ENCODE measurements around the gene PIGU.

PIGU gene

DNA sequence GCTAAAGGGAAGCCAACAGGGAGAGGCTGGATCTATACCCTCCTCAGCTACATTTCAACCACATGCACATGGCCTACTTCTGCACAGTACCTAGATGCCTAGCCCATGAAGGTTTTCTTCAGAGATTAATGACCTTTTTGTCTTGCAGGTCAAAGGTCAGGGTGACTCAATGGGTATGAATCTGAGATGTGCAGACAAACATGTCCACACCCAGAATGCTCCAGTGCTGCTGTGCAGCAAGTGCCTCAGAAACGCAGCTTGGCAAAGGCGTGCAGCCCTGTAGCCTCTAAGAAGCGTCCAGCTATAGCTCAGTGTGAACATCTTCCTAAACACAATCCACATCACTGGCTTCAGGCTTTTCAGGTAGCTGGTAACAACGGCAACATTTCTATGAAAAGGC is 94.0 kb downstream of the PIGU start:
- DNase-seq (ENCODE audit: extremely low read depth, low read depth) = no peak
- no peak overlapping the region for H3K4me3 ChIP-seq (replicated peaks; ENCODE audit: low read depth, low read length)
- TF ChIP-seq CTCF (IDR thresholded peaks at IDR 0.05; ENCODE audit: low read depth, low read length, missing control alignments) = no peak

GRCh38 chr20:34582221-34582620 is 94.7 kb downstream of the PIGU start:
- no peak for DNase-seq (ENCODE audit: extremely low read depth, low read depth)
- TF ChIP-seq CTCF (IDR thresholded peaks at IDR 0.05; ENCODE audit: low read depth, low read length, missing control alignments) = no peak
- H3K4me3 ChIP-seq (replicated peaks; ENCODE audit: low read depth, low read length) = no peak overlapping the region

- no peak for DNase-seq (ENCODE audit: extremely low read depth, low read depth)
- H3K4me3 ChIP-seq (replicated peaks; ENCODE audit: low read depth, low read length) = no peak overlapping the region
- TF ChIP-seq CTCF (IDR thresholded peaks at IDR 0.05; ENCODE audit: low read depth, low read length, missing control alignments) = no peak
Measured at GRCh38 chr20:34581341-34582184, 95.3 kb downstream of the PIGU start.

DNA sequence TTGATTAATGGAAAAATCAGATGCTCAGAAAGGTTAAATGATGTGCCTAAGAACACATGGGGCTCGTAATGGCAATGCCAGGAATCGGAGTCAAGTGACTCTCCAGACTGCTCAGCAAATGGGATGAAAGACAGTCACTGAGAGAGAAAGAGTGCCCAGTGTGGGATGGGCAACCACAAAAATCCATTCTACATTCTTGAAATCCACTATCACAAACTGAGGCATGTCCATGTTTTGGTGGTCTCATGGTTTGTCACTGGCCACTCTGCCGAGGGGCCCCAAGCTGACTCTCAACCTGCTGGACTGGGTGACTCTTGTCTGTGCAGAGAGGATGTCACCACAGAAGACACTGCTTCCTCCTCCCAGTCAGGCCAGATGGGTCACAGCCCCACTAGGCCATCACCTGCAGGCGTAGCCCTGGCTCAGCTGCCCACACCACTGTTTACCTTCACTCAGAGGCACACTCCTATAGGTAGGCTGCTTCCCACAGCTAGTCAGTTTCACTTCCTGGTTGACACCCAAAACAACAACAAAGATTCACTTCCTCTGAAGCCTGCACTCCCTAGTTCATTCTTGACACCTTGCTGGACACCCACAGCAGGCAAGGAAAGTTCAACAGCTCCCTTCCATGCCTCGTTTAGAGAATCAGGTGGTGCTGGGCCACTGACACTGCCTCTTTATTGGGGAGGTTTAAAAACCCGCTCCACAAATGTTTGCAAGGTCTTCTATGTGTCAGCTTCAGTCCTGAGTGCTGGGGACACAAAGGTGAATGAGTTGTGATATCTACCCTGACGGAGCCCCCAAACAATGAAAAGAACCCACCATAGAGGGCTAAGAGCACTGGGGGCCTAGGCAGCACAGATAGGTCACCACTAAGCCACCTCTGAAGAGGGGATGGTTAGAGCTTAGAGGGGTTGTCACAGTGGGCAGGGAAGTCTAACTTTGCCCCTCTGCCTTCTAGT is 96.6 kb downstream of the PIGU start:
- TF ChIP-seq CTCF (IDR thresholded peaks at IDR 0.05; ENCODE audit: low read depth, low read length, missing control alignments) = no peak
- DNase-seq (ENCODE audit: extremely low read depth, low read depth) = no peak
- no peak overlapping the region for H3K4me3 ChIP-seq (replicated peaks; ENCODE audit: low read depth, low read length)

DNA sequence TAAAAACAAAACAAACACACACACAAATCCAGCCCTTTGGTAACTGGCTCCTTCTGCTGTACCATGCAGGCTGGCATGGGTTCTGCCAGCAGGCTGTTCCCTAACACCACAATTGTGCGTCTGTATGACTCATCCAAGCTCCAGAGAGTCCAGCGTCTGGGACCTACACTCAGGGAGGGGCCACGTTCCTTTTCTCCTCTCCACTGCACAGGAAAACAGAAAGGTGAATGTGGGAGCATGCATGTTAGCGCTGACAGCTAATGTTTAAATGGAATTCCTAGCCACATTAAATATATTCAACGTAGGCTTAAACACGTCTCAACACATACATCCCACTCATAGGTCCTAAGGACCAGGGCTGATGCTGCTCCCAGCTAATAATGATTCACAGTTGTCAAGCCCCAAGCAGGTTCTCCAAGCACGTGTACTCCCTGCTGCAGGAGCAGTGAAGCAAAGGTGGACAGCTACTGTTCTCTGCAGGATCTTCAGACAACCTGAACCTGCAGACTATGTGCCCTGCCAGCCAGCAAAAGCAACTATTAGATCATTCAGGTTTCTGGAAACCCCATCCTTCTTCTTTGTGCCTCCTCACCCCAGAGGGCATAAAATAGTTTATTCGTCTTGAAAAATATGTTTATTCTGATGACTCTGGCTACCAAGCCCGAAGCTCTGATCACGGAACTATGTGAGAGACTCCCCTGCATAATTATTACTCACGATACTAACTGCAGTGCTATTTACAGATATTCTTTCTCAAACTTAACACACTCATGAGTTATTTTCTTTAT is 97.5 kb downstream of the PIGU start:
- DNase-seq (ENCODE audit: extremely low read depth, low read depth) = peak; percentile 42
- peak; percentile 74 for TF ChIP-seq CTCF (IDR thresholded peaks at IDR 0.05; ENCODE audit: low read depth, low read length, missing control alignments)
- H3K4me3 ChIP-seq (replicated peaks; ENCODE audit: low read depth, low read length) = no peak overlapping the region

DNA sequence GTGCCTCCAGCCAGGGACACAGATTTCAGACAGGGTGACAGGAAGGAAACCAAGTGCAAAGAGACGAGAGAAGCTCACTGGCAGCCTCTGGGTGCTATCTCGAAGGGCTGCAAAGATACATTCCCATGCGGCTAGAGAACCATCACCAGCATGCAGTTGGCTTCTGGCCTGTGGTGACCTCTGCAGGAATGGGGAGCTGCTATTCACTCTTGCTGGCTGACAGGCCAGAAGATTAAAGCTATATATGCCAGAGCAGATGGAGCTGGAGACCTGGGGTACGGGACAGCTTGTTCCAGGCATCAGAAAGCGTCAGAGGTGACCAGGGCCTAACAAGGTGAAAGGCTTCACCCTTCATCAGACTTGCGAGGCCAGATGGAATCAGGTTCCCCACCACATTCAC is 98.4 kb downstream of the PIGU start:
- TF ChIP-seq CTCF (IDR thresholded peaks at IDR 0.05; ENCODE audit: low read depth, low read length, missing control alignments) = no peak
- no peak for DNase-seq (ENCODE audit: extremely low read depth, low read depth)
- no peak overlapping the region for H3K4me3 ChIP-seq (replicated peaks; ENCODE audit: low read depth, low read length)
